WI38 (cell line): ENCODE data around the gene SYNGR3.
A peak's percentile ranks its signal among the peaks of the same experiment; 100 is the strongest.

ENCODE experiments used
- H3K4me3 ChIP-seq: 2 replicates; pipeline ENCODE4 v1.5.1; 2011; ENCODE audit warnings: low read depth, mild to moderate bottlenecking, control low read depth, low read length
- CTCF ChIP-seq: IDR thresholded peaks from 2 replicates; pipeline ENCODE4 v1.5.1; 2012; ENCODE audit warnings: low read depth, mild to moderate bottlenecking, control low read depth, low read length

Gene SYNGR3

DNA sequence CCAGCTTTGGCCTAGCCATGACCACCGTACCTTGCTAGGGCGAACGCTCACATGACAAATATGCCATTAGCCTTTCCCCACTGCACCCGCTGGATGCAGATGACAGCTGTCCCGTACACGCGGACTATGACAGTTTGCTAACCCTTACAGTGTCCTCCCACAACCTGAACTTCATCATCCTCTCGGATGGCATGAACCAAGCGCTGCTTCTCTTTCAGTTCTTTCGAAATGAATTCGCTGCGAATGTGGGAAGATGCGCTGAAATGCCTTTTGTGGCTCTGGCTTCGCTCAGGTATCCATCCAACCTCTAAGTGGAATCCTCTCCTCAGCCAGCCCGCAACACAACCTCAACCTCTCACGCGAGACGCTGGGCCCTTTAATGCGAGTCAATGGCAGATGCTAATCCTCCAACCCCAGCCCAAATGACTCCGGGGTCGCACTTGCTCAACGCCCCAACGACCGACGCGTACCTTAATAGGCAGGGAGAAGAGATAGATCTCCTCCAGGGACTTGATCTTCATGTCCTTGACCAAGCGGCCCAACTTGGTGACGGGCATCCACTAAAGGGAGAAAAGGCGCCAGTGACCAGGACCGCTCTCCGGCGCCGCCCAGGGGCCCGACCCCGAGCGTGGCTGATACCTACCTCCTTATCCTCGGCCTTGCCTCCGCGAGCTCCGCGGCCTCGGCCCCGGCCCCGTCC, 25.8 kb upstream of the SYNGR3 start:
- H3K4me3 ChIP-seq = peak overlapping the region; percentile 96
- no peak for TF ChIP-seq CTCF

- peak within 1 kb of the TSS; percentile 96 for H3K4me3 ChIP-seq
- no peak for TF ChIP-seq CTCF
Measured at GRCh38 chr16:1964506-1965395, 25.0 kb upstream of the SYNGR3 start, which contains the start of gene RPS2. RPS2 (minus strand) TSS chr16:1964826; CDS start chr16:1964625, 201 bp downstream.

- peak overlapping the region; percentile 96 for H3K4me3 ChIP-seq
- TF ChIP-seq CTCF = no peak
Measured at GRCh38 chr16:1965396-1966001, 24.3 kb upstream of the SYNGR3 start.

DNA sequence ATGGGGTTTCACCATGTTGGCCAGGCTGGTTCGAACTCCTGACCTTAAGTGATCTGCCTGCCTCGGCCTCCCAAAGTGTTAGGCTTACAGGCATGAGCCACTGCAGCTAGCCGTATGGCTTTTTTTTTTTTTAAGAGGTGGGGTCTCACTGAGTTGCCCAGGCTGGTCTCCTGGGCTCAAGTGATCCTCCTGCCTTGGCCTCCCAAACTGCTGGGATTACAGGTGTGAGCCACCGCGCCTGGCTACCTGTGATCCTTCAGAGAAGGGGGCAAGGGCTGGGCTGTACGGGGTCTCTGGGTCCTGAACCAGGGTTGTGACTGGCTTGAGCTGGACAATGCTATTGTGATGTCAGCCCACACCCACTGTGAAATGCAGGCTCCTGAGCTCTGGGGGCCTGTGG, 23.3 kb upstream of the SYNGR3 start, which contains the start of gene RNF151:
TSS of gene RNF151 (plus strand) at position 397 of the 400 bp plus-strand sequence. CDS start 26 bp downstream, outside the sequence.
- no peak for TF ChIP-seq CTCF

DNA sequence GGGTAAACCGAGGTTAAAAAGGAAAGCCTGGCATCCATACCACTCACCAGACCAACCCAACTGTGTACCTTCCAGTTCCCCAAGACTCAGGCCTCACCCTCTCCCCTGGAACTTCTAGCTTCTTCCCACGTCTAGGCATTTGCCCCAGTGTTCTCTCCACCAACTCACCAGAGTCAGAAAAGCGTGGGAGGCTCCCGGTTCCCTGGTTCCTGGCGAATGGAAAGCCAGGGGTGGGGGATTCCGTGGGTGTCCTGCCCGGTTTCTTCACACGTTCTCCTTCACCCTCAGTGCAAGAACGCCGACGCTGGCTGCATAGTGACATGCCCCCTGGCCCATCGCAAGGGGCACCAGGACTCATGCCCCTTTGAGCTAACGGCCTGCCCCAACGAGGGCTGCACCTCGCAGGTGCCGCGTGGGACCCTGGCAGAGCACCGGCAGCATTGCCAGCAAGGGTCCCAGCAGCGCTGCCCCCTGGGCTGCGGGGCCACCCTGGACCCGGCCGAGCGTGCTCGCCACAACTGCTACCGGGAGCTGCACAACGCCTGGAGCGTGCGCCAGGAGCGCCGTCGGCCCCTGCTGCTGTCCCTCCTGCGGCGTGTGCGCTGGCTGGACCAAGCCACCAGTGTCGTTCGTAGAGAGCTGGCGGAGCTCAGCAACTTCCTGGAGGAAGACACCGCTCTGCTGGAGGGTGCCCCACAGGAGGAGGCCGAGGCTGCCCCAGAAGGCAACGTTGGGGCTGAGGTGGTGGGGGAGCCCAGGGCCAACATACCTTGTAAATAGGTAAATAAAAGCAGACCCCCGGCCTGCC, 21.4 kb upstream of the SYNGR3 start:
- no peak for TF ChIP-seq CTCF
- H3K4me3 ChIP-seq = no peak overlapping the region

More for the DNA sequence above, 23.3 kb upstream of the SYNGR3 start, which contains the start of gene RNF151:
- H3K4me3 ChIP-seq = peak within 1 kb of the TSS; percentile 96

DNA sequence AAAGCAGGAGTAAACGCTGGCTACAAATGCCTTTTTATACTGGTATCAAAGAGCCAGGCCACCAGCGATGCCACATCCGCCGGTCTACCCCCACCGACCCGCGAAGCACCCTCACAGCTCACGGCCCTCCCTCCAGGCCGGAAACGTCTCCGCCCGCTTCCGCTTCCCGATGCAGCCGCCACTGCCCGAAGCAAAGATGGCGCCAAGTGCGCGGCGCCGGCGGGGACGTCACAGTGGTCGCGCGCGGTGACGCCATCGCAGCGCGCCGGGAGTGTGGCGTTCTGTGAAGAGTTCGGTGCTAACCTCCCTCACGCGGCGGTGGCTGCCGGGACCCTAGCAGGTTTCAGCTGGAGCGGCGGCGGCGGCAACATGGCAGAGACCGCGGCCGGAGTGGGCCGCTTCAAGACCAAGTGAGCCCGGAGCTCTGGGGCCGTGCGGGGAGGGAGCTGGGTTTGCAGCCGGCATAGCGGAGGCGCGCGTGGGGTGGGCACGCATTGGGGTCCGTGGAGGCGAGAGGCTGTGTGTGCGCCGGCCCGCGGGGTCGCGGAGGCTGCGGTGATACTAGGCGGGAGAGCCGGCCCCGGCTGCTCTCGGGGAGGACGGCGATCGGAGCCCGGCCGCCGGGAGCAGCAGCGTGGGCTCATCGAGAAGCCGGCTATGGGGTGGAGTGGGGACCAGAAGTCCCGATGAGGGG, 17.8 kb upstream of the SYNGR3 start, which contains the start of gene TBL3:
TSS of gene TBL3 (plus strand) at position 258 of the 694 bp plus-strand sequence. CDS start at position 370, 112 bp downstream.
- H3K4me3 ChIP-seq = peak within 1 kb of the TSS; percentile 93
- no peak for TF ChIP-seq CTCF
